Nephron (organoid): ENCODE results near the gene MRPS11.

Experiments used
- H3K27ac Mint-ChIP-seq, 3 experiments: 2 replicates each; pipeline ENCODE4 v1.8.0; 2020; ENCODE audit warnings: mixed read lengths in 3 of 3, mild to moderate bottlenecking in 2 of 3, moderate library complexity in 1 of 3
- H3K27me3 Mint-ChIP-seq: 2 replicates; pipeline ENCODE4 v1.8.0; 2021; ENCODE audit warnings: low read depth, mild to moderate bottlenecking, moderate library complexity, mixed read lengths
- H3K36me3 Mint-ChIP-seq: 2 replicates; pipeline ENCODE4 v1.8.0; 2020; ENCODE audit warnings: low read depth, mixed read lengths
- H3K4me1 Mint-ChIP-seq: 2 replicates; pipeline ENCODE4 v1.8.0; 2020; ENCODE audit warnings: mixed read lengths
- H3K4me3 Mint-ChIP-seq, 3 experiments: 2 replicates each; pipeline ENCODE4 v1.8.0; 2020; ENCODE audit warnings: mild to moderate bottlenecking in 3 of 3, mixed read lengths in 3 of 3, moderate library complexity in 2 of 3
- H3K9me3 Mint-ChIP-seq: 2 replicates; pipeline ENCODE4 v1.8.0; 2020; ENCODE audit warnings: mixed read lengths
- TF ChIP-seq, protein P1 (sequence below), 3 experiments: fragments of 200-600 bp; sonication (generic); IDR thresholded peaks; one replicate each; pipeline ENCODE4 v1.5.0; 2021; ENCODE audit warnings: antibody characterized with exemption in 3 of 3; ENCODE audit not compliant: unreplicated experiment in 3 of 3

MRPS11 gene

DNA sequence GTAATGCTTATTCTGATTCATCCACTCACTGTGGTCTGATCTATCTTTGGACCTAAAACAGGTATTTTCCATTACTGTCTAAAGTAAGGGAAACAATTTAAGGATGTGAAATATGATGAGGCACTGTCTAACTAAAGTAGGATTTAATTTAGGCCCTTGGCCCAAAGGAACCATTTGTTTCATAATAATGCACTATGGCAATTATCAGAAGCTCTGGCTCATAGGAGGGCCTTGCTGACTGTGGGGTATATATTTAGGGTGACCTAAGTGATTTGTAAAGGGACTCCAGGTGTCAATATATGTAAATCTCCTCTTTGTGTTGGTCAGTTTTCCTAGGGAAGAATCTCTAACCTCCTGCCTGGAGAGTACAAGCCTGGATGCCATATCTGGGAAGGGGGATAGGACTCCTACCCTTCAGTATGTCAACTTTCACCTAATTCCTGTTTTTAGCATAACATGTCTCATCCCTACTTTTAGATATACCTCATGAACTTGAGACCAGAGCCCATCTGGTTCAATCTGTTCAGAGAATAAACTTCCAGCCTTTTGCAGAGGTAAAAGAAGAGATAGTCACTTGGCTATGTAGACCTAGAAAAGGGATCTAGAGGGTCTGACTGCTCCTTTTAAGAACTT, 58.9 kb downstream of the MRPS11 start:
- H3K27ac Mint-ChIP-seq = no peak overlapping the region
- H3K36me3 Mint-ChIP-seq = peaks cover 87% of the 10 kb centered on the region
- H3K4me3 Mint-ChIP-seq = no peak overlapping the region
- no peaks in the 10 kb centered on the region for H3K27me3 Mint-ChIP-seq
- TF ChIP-seq, protein P1, sequence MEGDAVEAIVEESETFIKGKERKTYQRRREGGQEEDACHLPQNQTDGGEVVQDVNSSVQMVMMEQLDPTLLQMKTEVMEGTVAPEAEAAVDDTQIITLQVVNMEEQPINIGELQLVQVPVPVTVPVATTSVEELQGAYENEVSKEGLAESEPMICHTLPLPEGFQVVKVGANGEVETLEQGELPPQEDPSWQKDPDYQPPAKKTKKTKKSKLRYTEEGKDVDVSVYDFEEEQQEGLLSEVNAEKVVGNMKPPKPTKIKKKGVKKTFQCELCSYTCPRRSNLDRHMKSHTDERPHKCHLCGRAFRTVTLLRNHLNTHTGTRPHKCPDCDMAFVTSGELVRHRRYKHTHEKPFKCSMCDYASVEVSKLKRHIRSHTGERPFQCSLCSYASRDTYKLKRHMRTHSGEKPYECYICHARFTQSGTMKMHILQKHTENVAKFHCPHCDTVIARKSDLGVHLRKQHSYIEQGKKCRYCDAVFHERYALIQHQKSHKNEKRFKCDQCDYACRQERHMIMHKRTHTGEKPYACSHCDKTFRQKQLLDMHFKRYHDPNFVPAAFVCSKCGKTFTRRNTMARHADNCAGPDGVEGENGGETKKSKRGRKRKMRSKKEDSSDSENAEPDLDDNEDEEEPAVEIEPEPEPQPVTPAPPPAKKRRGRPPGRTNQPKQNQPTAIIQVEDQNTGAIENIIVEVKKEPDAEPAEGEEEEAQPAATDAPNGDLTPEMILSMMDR (IDR thresholded peaks at IDR 0.05; ENCODE audit: unreplicated experiment in 3 of 3) = no peak
- peaks cover 8% of the 10 kb centered on the region for H3K4me1 Mint-ChIP-seq
- H3K9me3 Mint-ChIP-seq = peaks cover 7% of the 10 kb centered on the region

DNA sequence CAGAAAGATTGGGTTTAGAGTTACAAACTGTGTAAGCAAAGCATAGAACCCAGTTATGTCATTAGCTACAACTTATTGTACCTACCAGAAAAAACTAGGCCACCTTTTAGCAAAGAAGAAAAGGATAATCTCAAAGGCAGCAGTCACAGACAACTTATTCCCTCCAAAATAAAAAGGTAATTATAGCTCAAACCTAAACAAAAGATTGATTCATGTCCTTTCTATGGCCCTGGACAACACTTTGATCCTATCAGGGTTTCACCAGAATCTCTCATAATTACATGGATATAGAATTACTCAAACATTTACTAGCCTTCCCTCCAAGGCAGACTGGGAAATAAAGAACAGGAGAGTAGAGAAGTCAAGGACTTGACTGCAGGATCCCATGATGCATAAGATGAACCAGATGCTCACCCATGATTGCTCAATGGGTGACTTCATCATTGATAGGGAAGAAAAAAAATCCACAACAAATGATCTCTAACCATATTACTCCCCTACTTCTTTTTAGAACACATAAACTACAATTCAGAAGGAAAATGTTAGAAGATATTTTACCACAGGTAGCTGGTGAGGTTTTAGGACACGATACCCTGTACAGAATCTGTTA, 61.6 kb downstream of the MRPS11 start:
- Mint-ChIP-seq H3K4me3 (no peak overlapping the region), H3K4me1 (peaks cover 8% of the 10 kb centered on the region), H3K36me3 (peaks cover 92% of the 10 kb centered on the region), H3K27me3 (no peaks in the 10 kb centered on the region), H3K27ac (no peak overlapping the region), H3K9me3 (peaks cover 15% of the 10 kb centered on the region)
- TF ChIP-seq, protein P1 (IDR thresholded peaks at IDR 0.05; ENCODE audit: unreplicated experiment in 3 of 3) = no peak
